Astrocyte (in vitro differentiated cells and primary cell): ENCODE results near the gene SV2C.

Experiments
- EZH2 ChIP-seq: IDR thresholded peaks from 2 replicates; pipeline ENCODE4 v1.6.1; 2012; ENCODE audit warnings: mild to moderate bottlenecking, low read length, inconsistent platforms; ENCODE audit not compliant: insufficient read depth
- TF ChIP-seq, protein P1 (sequence below): IDR thresholded peaks from 2 replicates; pipeline ENCODE4 v1.5.1; 2011; ENCODE audit warnings: low read depth, mild to moderate bottlenecking, inconsistent platforms, low read length, moderate library complexity; ENCODE audit not compliant: insufficient read depth

DNA sequence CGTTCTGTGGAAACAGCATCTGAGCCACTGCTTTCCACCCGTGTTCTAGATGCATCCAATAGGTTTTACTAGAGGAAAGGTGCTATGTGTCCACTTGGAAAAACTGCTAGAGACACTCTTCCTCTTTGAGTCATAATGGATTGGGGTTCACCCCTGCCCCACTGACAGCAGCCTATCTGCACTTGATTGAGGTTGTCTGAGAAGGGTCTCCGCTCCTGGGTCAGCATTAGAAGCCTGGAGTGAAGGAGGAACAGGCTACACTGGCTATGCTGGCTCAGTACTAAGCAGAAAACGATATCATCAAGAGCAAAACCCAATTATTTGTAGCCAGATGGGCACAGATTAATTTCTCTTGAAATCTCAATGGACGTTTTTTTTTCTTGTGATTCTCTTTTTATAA, 167.3 kb downstream of the SV2C start:
- TF ChIP-seq, protein P1, sequence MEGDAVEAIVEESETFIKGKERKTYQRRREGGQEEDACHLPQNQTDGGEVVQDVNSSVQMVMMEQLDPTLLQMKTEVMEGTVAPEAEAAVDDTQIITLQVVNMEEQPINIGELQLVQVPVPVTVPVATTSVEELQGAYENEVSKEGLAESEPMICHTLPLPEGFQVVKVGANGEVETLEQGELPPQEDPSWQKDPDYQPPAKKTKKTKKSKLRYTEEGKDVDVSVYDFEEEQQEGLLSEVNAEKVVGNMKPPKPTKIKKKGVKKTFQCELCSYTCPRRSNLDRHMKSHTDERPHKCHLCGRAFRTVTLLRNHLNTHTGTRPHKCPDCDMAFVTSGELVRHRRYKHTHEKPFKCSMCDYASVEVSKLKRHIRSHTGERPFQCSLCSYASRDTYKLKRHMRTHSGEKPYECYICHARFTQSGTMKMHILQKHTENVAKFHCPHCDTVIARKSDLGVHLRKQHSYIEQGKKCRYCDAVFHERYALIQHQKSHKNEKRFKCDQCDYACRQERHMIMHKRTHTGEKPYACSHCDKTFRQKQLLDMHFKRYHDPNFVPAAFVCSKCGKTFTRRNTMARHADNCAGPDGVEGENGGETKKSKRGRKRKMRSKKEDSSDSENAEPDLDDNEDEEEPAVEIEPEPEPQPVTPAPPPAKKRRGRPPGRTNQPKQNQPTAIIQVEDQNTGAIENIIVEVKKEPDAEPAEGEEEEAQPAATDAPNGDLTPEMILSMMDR: no peak
- no peak for TF ChIP-seq EZH2
